IPS DF 4.7 (cell line): Measurements from ENCODE around the gene MYF6.

Experiments
- DNase-seq: peaks from one replicate; pipeline ENCODE4 v3.0.0-alpha.2; 2013; ENCODE audit warnings: low spot score; ENCODE audit errors: extremely low read depth

The MYF6 gene

DNA sequence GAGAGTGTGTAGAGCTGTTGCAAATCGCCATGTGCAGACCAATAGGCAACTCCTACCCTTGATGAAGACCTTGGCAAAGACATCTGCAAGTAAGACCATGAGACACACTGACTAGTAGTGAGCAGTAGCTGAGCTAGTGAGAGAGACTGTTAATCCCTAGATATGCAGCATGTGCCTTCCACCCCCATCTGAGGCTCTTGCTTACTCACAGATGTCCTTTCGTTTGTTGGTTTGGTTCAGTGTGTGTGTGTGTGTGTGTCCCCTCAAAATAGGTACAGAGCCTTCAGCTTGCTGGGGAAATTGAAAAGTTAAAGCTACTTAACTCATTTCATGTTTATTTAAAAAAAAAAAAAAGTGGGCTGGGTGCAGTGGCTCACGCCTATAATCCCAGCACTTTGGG, 46.8 kb downstream of the MYF6 start:
- no peak for DNase-seq

DNA sequence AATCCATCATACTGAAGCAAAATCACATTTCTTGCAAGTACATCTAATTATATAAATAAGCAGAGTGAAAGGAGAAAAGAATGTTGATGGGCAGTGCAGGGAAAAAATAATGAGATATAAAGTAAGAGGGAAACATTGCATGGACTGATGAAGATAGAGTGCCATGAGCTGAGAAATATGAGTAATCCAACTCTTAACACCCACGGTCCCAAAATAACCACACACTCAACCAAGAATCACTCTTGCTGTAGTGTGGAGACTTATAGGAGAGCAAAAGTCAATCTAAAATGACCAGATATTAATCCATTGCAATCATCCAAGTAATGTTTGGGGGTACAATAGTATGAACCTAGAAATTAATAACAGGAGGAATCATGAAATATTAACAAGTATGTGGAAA, 49.4 kb downstream of the MYF6 start:
- DNase-seq, result no peak
